H1 (cell line): ENCODE results near the gene DMGDH. TPM values are rescaled to one million over a fixed set of nuclear protein-coding genes. Genes with fewer than 3 reads are reported as not detected.

Experiments
- ASH2L ChIP-seq: fragments of 200-600, 300-600 bp; sonication (generic); IDR thresholded peaks from one replicate; pipeline ENCODE4 v1.7.1; 2017; ENCODE audit warnings: low read length
- BRCA1 ChIP-seq: IDR thresholded peaks from 2 replicates; pipeline ENCODE4 v1.6.1; 2012; ENCODE audit warnings: low read depth, low read length, improper control_type of control experiment
- CEBPB ChIP-seq: IDR thresholded peaks from 2 replicates; pipeline ENCODE4 v1.6.1; 2012; ENCODE audit warnings: low read depth, low read length
- CHD1 ChIP-seq: IDR thresholded peaks from 2 replicates; pipeline ENCODE4 v1.6.1; 2012; ENCODE audit warnings: low read depth, low read length, improper control_type of control experiment
- CHD2 ChIP-seq: IDR thresholded peaks from 2 replicates; pipeline ENCODE4 v1.6.1; 2012; ENCODE audit warnings: low read length, improper control_type of control experiment
- POLR2AphosphoS5 ChIP-seq: IDR thresholded peaks from 2 replicates; pipeline ENCODE4 v1.6.1; 2011; ENCODE audit warnings: low read depth, low read length
- RNF2 ChIP-seq: fragments of 200-900, 300-1000 bp; sonication (generic); IDR thresholded peaks from 2 replicates; pipeline ENCODE4 v1.7.1; 2016; ENCODE audit warnings: borderline replicate concordance, low read depth, mild to moderate bottlenecking, antibody characterized with exemption, low read length; ENCODE audit not compliant: poor library complexity, severe bottlenecking; ENCODE audit errors: missing control alignments
- polyA plus RNA-seq, 7 experiments: library from polyadenylated mRNA; depleted of rRNA in 3 of 7; stranded (reverse) in 5 of 7; unstranded in 2 of 7; fragments of >200 nt in 5 of 7; fragments of 200-250 nt in 2 of 7; gene quantifications; 1 replicate in 5 of 7; 2 replicates in 1 of 7; 4 replicates in 1 of 7; pipeline versions ENCODE4 v1.2.1 to v1.2.3, GENCODE V29; 2011 to 2013; ENCODE audit warnings: missing spikeins in 2 of 7, mixed read lengths in 2 of 7
- total RNA-seq: library from RNA; stranded (reverse); fragmentation: NEBNext Ultra II Directional; extraction: Animal tissue kit (Norgen Biotek cat#: 25700); gene quantifications from 2 replicates; pipeline ENCODE4 v1.2.1, GENCODE V29; 2021
- TF ChIP-seq, protein P1 (sequence below), 3 experiments: IDR thresholded peaks; 1 replicate in 2 of 3; 2 replicates in 1 of 3; pipeline versions ENCODE4 v1.5.1 to v1.6.1; 2011; ENCODE audit warnings: low read length in 3 of 3, mild to moderate bottlenecking in 3 of 3, inconsistent platforms in 2 of 3, low read depth in 1 of 3, moderate library complexity in 1 of 3; ENCODE audit not compliant: insufficient read depth in 1 of 3; ENCODE audit errors: control extremely low read depth in 1 of 3

DMGDH gene
- total and polyA plus RNA-seq, 2 of the 8 experiments (the other 6 are each of a cell fraction or from before 2014, with no cell fraction given), result 0.15 TPM; not detected in 1

DNA sequence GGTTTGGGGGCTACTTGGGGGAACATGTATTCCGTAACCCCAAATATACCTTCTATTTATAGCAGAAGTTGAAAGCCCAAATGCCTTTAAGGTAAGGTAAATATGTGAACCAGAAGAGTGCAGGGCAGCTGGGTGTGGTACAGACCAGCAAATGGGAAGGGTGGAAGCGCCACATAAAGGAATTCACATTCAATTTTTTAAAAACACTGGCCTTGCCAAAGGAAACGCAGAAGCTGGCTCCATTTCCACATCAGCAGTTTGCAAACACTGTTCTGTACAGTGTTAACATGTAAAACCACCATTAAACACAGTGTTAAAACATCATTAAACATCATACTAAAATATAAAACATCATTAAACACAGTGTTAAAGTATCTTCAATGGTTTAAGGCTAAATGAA, 38.6 kb upstream of the DMGDH start (continued):
- TF ChIP-seq, protein P1, sequence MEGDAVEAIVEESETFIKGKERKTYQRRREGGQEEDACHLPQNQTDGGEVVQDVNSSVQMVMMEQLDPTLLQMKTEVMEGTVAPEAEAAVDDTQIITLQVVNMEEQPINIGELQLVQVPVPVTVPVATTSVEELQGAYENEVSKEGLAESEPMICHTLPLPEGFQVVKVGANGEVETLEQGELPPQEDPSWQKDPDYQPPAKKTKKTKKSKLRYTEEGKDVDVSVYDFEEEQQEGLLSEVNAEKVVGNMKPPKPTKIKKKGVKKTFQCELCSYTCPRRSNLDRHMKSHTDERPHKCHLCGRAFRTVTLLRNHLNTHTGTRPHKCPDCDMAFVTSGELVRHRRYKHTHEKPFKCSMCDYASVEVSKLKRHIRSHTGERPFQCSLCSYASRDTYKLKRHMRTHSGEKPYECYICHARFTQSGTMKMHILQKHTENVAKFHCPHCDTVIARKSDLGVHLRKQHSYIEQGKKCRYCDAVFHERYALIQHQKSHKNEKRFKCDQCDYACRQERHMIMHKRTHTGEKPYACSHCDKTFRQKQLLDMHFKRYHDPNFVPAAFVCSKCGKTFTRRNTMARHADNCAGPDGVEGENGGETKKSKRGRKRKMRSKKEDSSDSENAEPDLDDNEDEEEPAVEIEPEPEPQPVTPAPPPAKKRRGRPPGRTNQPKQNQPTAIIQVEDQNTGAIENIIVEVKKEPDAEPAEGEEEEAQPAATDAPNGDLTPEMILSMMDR (IDR thresholded peaks at IDR 0.05; ENCODE audit: control extremely low read depth in 1 of 3, insufficient read depth in 1 of 3, low read depth in 1 of 3, low read length in 3 of 3), result no peak
- TF ChIP-seq CEBPB (no peak), RNF2 (no peak), BRCA1 (no peak), ASH2L (no peak), CHD2 (no peak), CHD1 (no peak), POLR2AphosphoS5 (no peak)
